Measurements from ENCODE around the gene SHC4.

GRCh38 chr15:48795901-48796300 lies 167.8 kb downstream of the SHC4 start:
- TF ChIP-seq CTCF (IDR thresholded peaks at IDR 0.05): no peak
- TF ChIP-seq POLR2A (IDR thresholded peaks at IDR 0.05): no peak

All from lower leg skin (tissue), 3 donors.